Testis (tissue), 3 donors: ENCODE measurements around the gene COL25A1. TPM values are rescaled to one million over a fixed set of nuclear protein-coding genes. Genes with fewer than 3 reads are reported as not detected.

ENCODE experiments used
- DNase-seq: peaks from one replicate; pipeline ENCODE4 v3.0.0-alpha.2; 2019
- H3K27ac ChIP-seq, 2 donors: fragments of 200-600 bp; sonication (generic); one replicate each; pipeline ENCODE4 v1.5.1; 2019
- H3K27me3 ChIP-seq: fragments of 200-600 bp; sonication (generic); one replicate; pipeline ENCODE4 v1.5.1; 2019
- H3K36me3 ChIP-seq: fragments of 200-600 bp; sonication (generic); one replicate; pipeline ENCODE4 v1.5.1; 2017; ENCODE audit warnings: low read depth; ENCODE audit errors: missing control alignments
- H3K4me1 ChIP-seq: fragments of 200-600 bp; sonication (generic); one replicate; pipeline ENCODE4 v1.5.1; 2019
- H3K4me3 ChIP-seq, 2 donors: fragments of 200-600 bp; sonication (generic); one replicate each; pipeline ENCODE4 v1.5.1; 2017 to 2019
- H3K9me3 ChIP-seq: fragments of 200-600 bp; sonication (generic); one replicate; pipeline ENCODE4 v1.5.1; 2017
- POLR2A ChIP-seq: fragments of 450-650 bp; IDR thresholded peaks from one replicate; pipeline ENCODE4 v1.6.1; 2017; ENCODE audit warnings: antibody characterized with exemption, mild to moderate bottlenecking, moderate library complexity
- WGBS, 2 donors: methylation state at CpG; one replicate each; pipeline ENCODE4 v1.1.5; 2018; 5-methylcytosine and 5-hydroxymethylcytosine counted together
- intact Hi-C: fragments of 100-400 bp; cut with DNase I; formaldehyde crosslinking; loops from one replicate; pipeline ENCODE4 v1.15.1; 2023; ENCODE audit warnings: low total_unique reads
- polyA plus RNA-seq: library from polyadenylated mRNA; stranded (reverse); fragments of 350-450 nt; fragmentation: Illumina TruSeq; extraction: RNeasy Lipid Tissue Mini Kit (QIAGEN cat#74804); gene quantifications from one replicate; pipeline ENCODE4 v1.2.3, GENCODE V29; 2014; ENCODE audit warnings: low read depth, low replicate concordance; ENCODE audit not compliant: insufficient read depth
- total RNA-seq, 2 donors: library from RNA; depleted of rRNA; stranded (reverse); fragments of >200 nt; gene quantifications; one replicate each; pipeline ENCODE4 v1.2.3, GENCODE V29; 2016
- TF ChIP-seq, protein P1 (sequence below), 3 experiments: fragments of 450-650 bp in 2 of 3; fragments of 200-600 bp in 1 of 3; sonication (generic) in 1 of 3; IDR thresholded peaks; one replicate each; pipeline ENCODE4 v1.5.1; 2016 to 2019; ENCODE audit warnings: antibody characterized with exemption in 3 of 3, mild to moderate bottlenecking in 2 of 3, moderate library complexity in 1 of 3

Gene COL25A1
- total and polyA plus RNA-seq, 3 donors from 2014 or later: 11.7 to 19.2 (median 17.2) TPM

GRCh38 chr4:109238746-109239145 lies 63.7 kb downstream of the COL25A1 start:
- Histone ChIP-seq H3K27me3 (no peaks in the 10 kb centered on the region), H3K27ac (no peak overlapping the region), H3K9me3 (no peaks in the 10 kb centered on the region), H3K36me3 (no peaks in the 10 kb centered on the region), H3K4me1 (no peaks in the 10 kb centered on the region), H3K4me3 (no peak overlapping the region)
- 92 to 96% methylated on average over 2 of the region's 2 CpGs for WGBS, 2 donors
- TF ChIP-seq, protein P1, sequence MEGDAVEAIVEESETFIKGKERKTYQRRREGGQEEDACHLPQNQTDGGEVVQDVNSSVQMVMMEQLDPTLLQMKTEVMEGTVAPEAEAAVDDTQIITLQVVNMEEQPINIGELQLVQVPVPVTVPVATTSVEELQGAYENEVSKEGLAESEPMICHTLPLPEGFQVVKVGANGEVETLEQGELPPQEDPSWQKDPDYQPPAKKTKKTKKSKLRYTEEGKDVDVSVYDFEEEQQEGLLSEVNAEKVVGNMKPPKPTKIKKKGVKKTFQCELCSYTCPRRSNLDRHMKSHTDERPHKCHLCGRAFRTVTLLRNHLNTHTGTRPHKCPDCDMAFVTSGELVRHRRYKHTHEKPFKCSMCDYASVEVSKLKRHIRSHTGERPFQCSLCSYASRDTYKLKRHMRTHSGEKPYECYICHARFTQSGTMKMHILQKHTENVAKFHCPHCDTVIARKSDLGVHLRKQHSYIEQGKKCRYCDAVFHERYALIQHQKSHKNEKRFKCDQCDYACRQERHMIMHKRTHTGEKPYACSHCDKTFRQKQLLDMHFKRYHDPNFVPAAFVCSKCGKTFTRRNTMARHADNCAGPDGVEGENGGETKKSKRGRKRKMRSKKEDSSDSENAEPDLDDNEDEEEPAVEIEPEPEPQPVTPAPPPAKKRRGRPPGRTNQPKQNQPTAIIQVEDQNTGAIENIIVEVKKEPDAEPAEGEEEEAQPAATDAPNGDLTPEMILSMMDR (IDR thresholded peaks at IDR 0.05): no peak
- TF ChIP-seq POLR2A: no peak
- no peak for DNase-seq
- intact Hi-C loops: no loop called here

GRCh38 chr4:109235683-109236082 lies 66.8 kb downstream of the COL25A1 start:
- intact Hi-C loops: no loop called here
- no peaks in the 10 kb centered on the region for H3K27me3 ChIP-seq
- H3K9me3 ChIP-seq: no peaks in the 10 kb centered on the region
- TF ChIP-seq, protein P1 (IDR thresholded peaks at IDR 0.05): no peak
- no peak for TF ChIP-seq POLR2A
- WGBS, 2 donors: 97 to 98% methylated on average over 1 of the region's 1 CpG
- no peaks in the 10 kb centered on the region for H3K4me1 ChIP-seq
- no peak overlapping the region for H3K27ac ChIP-seq
- no peak for DNase-seq
- H3K4me3 ChIP-seq: no peak overlapping the region
- no peaks in the 10 kb centered on the region for H3K36me3 ChIP-seq

DNA sequence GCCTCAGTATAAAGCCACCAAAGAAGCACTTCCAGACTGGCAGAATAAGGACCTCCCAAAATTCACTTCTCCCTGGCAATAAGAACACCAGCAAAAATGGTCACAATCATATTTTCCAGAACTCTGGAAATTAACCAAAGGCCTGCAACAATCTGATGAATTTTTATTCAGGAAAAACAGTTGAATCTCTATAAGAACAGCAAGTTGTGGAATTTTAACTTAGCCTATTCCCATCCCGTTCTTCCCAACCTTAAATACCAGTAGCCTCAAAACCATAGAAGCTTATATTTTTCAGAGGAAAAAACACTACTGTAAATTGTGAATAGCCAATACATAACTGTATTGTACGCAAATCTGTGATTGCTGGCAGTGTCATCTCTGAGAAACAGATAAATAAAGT lies 67.9 kb downstream of the COL25A1 start:
- Histone ChIP-seq H3K4me1 (no peaks in the 10 kb centered on the region), H3K27ac (no peak overlapping the region), H3K36me3 (no peaks in the 10 kb centered on the region), H3K27me3 (no peaks in the 10 kb centered on the region), H3K9me3 (no peaks in the 10 kb centered on the region), H3K4me3 (no peak overlapping the region)
- 97 to 100% methylated on average over 2 of the region's 2 CpGs for WGBS, 2 donors
- no peak for TF ChIP-seq POLR2A
- TF ChIP-seq, protein P1 (IDR thresholded peaks at IDR 0.05): no peak
- DNase-seq: no peak
- intact Hi-C loops: no loop called here

DNA sequence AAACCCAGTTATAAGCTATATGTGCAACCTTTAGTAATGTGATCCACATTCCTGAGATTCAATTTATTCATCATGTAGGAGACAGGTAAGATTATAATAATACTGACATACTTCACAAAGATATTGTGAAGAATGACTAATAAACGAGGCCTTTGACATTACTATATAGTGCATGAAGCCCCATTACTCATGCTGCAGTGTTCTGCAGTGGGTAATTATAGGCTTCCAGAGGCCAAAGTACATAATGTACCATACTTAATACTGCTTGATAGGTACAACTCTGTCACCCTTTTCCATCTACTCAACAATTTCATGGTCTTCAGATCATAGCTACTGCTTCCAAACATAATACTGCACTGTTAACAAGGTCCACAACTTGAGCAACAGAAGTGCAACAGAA lies 68.9 kb downstream of the COL25A1 start:
- Histone ChIP-seq H3K27me3 (no peaks in the 10 kb centered on the region), H3K4me3 (no peak overlapping the region), H3K36me3 (no peaks in the 10 kb centered on the region), H3K27ac (no peak overlapping the region), H3K9me3 (no peaks in the 10 kb centered on the region), H3K4me1 (no peaks in the 10 kb centered on the region)
- no peak for TF ChIP-seq POLR2A
- TF ChIP-seq, protein P1 (IDR thresholded peaks at IDR 0.05): no peak
- DNase-seq: no peak
- intact Hi-C loops: no loop called here
- 62 to 88% methylated on average over 1 of the region's 1 CpG for WGBS, 2 donors

DNA sequence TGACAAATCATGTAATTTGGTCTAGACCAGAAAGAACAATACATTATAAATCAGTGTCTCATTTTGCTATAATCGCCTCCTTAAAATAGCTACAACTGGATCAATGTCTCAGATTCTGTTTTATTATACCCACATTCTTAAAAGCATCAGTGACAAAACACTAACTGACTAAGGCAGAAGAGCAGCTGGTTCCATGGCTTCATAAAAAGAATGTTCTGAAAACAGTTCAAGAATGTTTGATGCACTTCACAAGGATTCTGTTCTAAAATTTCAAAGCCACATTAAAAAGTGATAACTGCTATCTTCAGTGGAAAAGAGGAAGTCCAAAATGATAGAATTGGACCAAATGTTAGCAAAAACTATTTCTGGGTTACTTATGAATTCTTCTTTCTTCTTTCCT lies 69.8 kb downstream of the COL25A1 start:
- intact Hi-C loops: no loop called here
- H3K4me1 ChIP-seq: no peaks in the 10 kb centered on the region
- no peaks in the 10 kb centered on the region for H3K36me3 ChIP-seq
- 79 to 87% methylated on average over 1 of the region's 1 CpG for WGBS, 2 donors
- H3K27ac ChIP-seq: no peak overlapping the region
- no peak for DNase-seq
- no peaks in the 10 kb centered on the region for H3K9me3 ChIP-seq
- TF ChIP-seq, protein P1 (IDR thresholded peaks at IDR 0.05): no peak
- TF ChIP-seq POLR2A: no peak
- no peak overlapping the region for H3K4me3 ChIP-seq
- no peaks in the 10 kb centered on the region for H3K27me3 ChIP-seq
